ENCODE measurements around the gene TSSK6. TPM values are rescaled to one million over a fixed set of nuclear protein-coding genes. Genes with fewer than 3 reads are reported as not detected.

The TSSK6 gene
- total RNA-seq, 1 donor from 2014 or later = 4.6 TPM

DNA sequence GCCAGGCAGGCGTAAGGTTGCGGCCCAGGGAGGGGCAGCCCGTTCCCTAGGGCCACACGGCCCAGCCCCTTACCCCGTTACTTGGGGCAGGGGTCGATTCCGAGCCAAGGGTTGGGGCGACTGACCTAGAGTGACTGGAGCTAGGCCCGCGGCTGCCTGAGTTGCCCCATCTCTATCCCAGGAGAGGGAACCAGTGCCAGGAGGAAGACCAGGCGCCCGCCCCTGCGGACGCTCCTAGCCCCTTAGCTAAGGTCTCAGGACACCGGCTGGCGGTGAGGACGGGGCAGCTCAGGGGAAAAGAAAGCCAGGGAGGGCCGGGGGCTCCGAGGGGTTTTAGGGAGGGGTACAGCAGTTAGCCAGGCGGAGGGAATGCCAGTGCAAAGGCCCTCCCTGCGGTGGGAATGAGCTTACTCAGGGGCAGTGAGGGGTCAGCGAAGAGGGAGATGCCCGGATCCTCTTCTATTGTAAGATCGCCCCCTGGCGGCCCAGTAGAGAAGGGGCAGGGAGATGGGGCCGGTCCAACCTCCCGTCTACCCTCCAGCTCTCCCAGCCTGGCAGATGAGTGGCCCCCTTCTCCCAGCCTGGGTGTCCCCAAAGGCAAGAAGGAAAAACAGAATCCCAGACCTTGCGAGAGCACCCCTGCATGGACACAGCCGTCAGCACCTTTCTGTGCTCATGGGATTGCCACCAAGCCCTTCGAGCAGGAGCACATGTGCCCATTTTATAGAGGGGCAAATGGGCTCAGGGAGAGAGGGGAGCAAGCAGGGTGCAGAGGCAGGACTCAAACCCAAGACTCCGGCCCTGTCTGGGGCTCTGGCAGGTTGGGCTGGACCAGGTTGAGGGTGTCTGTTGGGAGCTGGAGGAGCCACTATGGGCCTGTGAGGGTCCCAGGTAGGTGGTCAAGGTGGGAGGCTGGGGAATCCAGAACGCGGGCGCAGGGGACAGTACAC, 39.0 kb upstream of the TSSK6 start:
- peak; percentile 85 for DNase-seq (ENCODE audit: low spot score)
- H3K4me3 Mint-ChIP-seq = no peak overlapping the region
- Histone ChIP-seq H3K9me3 (ENCODE audit: low read depth) (no peaks in the 10 kb centered on the region), H3K4me1 (no peaks in the 10 kb centered on the region), H3K79me2 (ENCODE audit: low read depth) (no peaks in the 10 kb centered on the region), H3K4me3 (no peak overlapping the region), H3K27me3 (no peaks in the 10 kb centered on the region), H2AFZ (replicated peaks) (peak overlapping the region; percentile 64), H3K4me2 (no peak overlapping the region), H3K27ac (no peak overlapping the region), H4K20me1 (ENCODE audit: low read depth) (no peaks in the 10 kb centered on the region), H3F3A (ENCODE audit: low read depth) (peaks cover 12% of the 10 kb centered on the region), H3K36me3 (no peaks in the 10 kb centered on the region), H3K9ac (no peak overlapping the region)
- TF ChIP-seq EZH2 (IDR thresholded peaks at IDR 0.05) (no peak), EZH2phosphoT487 (IDR thresholded peaks at IDR 0.05) (no peak)
- TF ChIP-seq, protein P1, sequence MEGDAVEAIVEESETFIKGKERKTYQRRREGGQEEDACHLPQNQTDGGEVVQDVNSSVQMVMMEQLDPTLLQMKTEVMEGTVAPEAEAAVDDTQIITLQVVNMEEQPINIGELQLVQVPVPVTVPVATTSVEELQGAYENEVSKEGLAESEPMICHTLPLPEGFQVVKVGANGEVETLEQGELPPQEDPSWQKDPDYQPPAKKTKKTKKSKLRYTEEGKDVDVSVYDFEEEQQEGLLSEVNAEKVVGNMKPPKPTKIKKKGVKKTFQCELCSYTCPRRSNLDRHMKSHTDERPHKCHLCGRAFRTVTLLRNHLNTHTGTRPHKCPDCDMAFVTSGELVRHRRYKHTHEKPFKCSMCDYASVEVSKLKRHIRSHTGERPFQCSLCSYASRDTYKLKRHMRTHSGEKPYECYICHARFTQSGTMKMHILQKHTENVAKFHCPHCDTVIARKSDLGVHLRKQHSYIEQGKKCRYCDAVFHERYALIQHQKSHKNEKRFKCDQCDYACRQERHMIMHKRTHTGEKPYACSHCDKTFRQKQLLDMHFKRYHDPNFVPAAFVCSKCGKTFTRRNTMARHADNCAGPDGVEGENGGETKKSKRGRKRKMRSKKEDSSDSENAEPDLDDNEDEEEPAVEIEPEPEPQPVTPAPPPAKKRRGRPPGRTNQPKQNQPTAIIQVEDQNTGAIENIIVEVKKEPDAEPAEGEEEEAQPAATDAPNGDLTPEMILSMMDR (IDR thresholded peaks at IDR 0.05) = peak; percentile 85
- peaks cover 11% of the 10 kb centered on the region for H3K27me3 Mint-ChIP-seq (ENCODE audit: insufficient read depth, low read depth)
- H3K27ac Mint-ChIP-seq = no peak overlapping the region
- H3K36me3 Mint-ChIP-seq = peaks cover 4% of the 10 kb centered on the region
- peaks cover 4% of the 10 kb centered on the region for H3K4me1 Mint-ChIP-seq
- H3K9me3 Mint-ChIP-seq = no peaks in the 10 kb centered on the region

DNA sequence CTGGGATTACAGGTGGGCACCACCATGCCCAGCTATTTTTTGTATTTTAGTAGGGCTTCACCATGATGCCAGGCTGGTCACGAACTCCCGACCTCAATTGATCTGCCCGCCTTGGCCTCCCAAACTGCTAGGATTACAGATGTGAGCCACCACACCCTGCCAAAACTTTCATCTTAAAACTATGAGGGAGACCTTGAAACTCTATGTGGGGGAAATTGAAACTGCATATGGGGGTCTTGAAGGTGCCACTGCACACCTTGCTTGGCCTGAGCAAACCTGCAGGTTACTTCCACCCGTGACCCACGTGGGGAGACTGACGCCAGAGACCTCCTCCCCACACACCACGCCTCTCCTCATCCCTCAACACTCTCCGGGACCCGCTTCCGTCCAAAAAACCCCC, 38.3 kb upstream of the TSSK6 start:
- peak overlapping the region; percentile 64 for H2AFZ ChIP-seq (replicated peaks)
- peaks cover 4% of the 10 kb centered on the region for H3K4me1 Mint-ChIP-seq
- DNase-seq (ENCODE audit: low spot score) = no peak

DNA sequence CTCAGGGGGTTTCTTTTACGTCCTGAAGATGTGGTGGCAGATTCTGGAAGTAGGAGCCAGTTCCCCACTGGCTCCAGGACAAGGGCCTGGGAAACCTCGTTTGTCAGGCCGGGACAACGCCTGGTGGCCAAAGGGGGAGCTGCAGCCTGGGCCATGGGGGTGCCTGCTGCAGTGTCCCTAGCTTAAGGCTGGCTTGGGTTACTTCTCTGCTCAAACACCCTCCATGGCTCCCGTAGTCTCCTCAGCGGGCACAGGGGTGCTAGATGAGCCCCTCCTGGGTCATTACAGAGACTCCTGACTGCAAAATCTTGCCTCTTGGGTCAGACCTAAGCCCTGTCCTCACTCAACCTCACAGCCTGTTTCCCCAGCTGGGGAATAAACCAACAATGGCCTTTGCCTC, 37.5 kb upstream of the TSSK6 start:
- H3K27me3 ChIP-seq = no peaks in the 10 kb centered on the region
- Mint-ChIP-seq H3K4me1 (peaks cover 4% of the 10 kb centered on the region), H3K9me3 (no peaks in the 10 kb centered on the region), H3K36me3 (no peaks in the 10 kb centered on the region), H3K27me3 (ENCODE audit: insufficient read depth, low read depth) (peaks cover 13% of the 10 kb centered on the region), H3K27ac (no peak overlapping the region), H3K4me3 (no peak overlapping the region)
- no peak overlapping the region for H3K4me2 ChIP-seq
- no peak overlapping the region for H3K27ac ChIP-seq
- no peak for TF ChIP-seq EZH2phosphoT487 (IDR thresholded peaks at IDR 0.05)
- TF ChIP-seq, protein P1 (IDR thresholded peaks at IDR 0.05) = peak; percentile 64
- H3K9ac ChIP-seq = no peak overlapping the region
- no peaks in the 10 kb centered on the region for H4K20me1 ChIP-seq (ENCODE audit: low read depth)
- H3K79me2 ChIP-seq (ENCODE audit: low read depth) = no peaks in the 10 kb centered on the region
- no peaks in the 10 kb centered on the region for H3K4me1 ChIP-seq
- H3K36me3 ChIP-seq = no peaks in the 10 kb centered on the region
- H3F3A ChIP-seq (ENCODE audit: low read depth) = peaks cover 12% of the 10 kb centered on the region
- peak; percentile 65 for DNase-seq (ENCODE audit: low spot score)
- no peak overlapping the region for H3K4me3 ChIP-seq
- H3K9me3 ChIP-seq (ENCODE audit: low read depth) = no peaks in the 10 kb centered on the region
- H2AFZ ChIP-seq (replicated peaks) = peak overlapping the region; percentile 72

More for the DNA sequence above, 38.3 kb upstream of the TSSK6 start:
- no peaks in the 10 kb centered on the region for H3K9me3 Mint-ChIP-seq
- H3K79me2 ChIP-seq (ENCODE audit: low read depth) = no peaks in the 10 kb centered on the region
- H3K4me2 ChIP-seq = no peak overlapping the region
- no peak overlapping the region for H3K27ac Mint-ChIP-seq
- H3K9ac ChIP-seq = no peak overlapping the region
- no peak overlapping the region for H3K4me3 ChIP-seq
- no peak overlapping the region for H3K27ac ChIP-seq
- H3F3A ChIP-seq (ENCODE audit: low read depth) = peaks cover 12% of the 10 kb centered on the region
- H4K20me1 ChIP-seq (ENCODE audit: low read depth) = no peaks in the 10 kb centered on the region
- H3K36me3 ChIP-seq = no peaks in the 10 kb centered on the region
- no peaks in the 10 kb centered on the region for H3K4me1 ChIP-seq
- H3K9me3 ChIP-seq (ENCODE audit: low read depth) = no peaks in the 10 kb centered on the region
- H3K4me3 Mint-ChIP-seq = no peak overlapping the region
- TF ChIP-seq, protein P1 (IDR thresholded peaks at IDR 0.05) = no peak
- TF ChIP-seq EZH2phosphoT487 (IDR thresholded peaks at IDR 0.05) (no peak), EZH2 (IDR thresholded peaks at IDR 0.05) (no peak)
- no peaks in the 10 kb centered on the region for H3K36me3 Mint-ChIP-seq
- H3K27me3 Mint-ChIP-seq (ENCODE audit: insufficient read depth, low read depth) = peaks cover 11% of the 10 kb centered on the region
- no peaks in the 10 kb centered on the region for H3K27me3 ChIP-seq
